ENCODE measurements around the gene TBC1D9B.

Gene TBC1D9B

GRCh38 chr5:179824745-179825112 is 83.0 kb downstream of the TBC1D9B start:
- POLR2A ChIA-PET: no interaction called here
- H3K4me3 ChIP-seq (ENCODE audit: low read depth, low read length): no peak overlapping the region
- CTCF ChIA-PET: interaction anchor here (0.7 to 1.6 kb wide), 2 partner anchors 13 to 43 kb away, joined by 3 to 5 read pairs; no protein-coding TSS in a partner anchor
- DNase-seq (ENCODE audit: low read depth, low spot score): no peak
- no peak for TF ChIP-seq CTCF (IDR thresholded peaks at IDR 0.05; ENCODE audit: insufficient read depth, low read length, missing control alignments)

DNA sequence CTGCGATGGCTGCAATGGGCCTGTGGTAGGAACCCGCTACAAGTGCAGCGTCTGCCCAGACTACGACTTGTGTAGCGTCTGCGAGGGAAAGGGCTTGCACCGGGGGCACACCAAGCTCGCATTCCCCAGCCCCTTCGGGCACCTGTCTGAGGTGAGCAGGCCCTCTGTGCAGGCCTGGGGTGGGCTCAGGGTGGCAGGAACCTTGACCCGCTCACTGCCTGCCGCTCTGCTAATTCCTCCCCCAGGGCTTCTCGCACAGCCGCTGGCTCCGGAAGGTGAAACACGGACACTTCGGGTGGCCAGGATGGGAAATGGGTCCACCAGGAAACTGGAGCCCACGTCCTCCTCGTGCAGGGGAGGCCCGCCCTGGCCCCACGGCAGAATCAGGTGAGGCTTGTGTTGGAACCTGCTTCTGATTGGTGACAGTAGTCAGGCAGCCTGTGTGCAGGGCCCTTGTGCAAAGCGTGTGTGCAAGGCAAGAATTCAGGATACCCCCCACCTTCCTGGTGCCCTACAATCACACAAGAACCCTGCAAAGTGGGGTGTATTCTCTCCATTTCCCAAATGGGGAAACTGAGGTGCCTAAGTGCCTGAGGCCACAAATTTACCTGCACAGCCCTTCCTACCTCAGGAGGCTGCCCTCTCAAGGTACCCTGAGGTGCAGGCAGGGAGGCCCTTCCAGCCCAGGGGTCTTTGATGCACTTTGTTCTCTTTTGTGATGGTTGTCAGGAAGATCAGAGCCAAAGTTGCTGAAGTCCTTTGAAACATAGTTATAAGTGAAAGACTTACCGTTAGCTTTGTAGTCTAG is 83.6 kb downstream of the TBC1D9B start:
- no peak overlapping the region for H3K4me3 ChIP-seq (ENCODE audit: low read depth, low read length)
- POLR2A ChIA-PET: interaction anchor here (1.1 kb wide), 1 partner anchor 28 kb away, joined by 3 read pairs; no protein-coding TSS in a partner anchor
- CTCF ChIA-PET: interaction anchor here (0.7 kb wide), 1 partner anchor 44 kb away, joined by 3 read pairs; no protein-coding TSS in a partner anchor
- no peak for TF ChIP-seq CTCF (IDR thresholded peaks at IDR 0.05; ENCODE audit: insufficient read depth, low read length, missing control alignments)
- no peak for DNase-seq (ENCODE audit: low read depth, low spot score)

- DNase-seq (ENCODE audit: low read depth, low spot score): no peak
- H3K4me3 ChIP-seq (ENCODE audit: low read depth, low read length): peak overlapping the region; percentile 86
- ChIA-PET CTCF (interaction anchor here (0.6 to 1.8 kb wide), 3 partner anchors 15 to 26 kb away, joined by 3 to 6 read pairs (median 5); no protein-coding TSS in a partner anchor), POLR2A (interaction anchor here (0.6 to 1.8 kb wide), 5 partner anchors 10 to 27 kb away, joined by 3 to 6 read pairs (median 3); no protein-coding TSS in a partner anchor)
- no peak for TF ChIP-seq CTCF (IDR thresholded peaks at IDR 0.05; ENCODE audit: insufficient read depth, low read length, missing control alignments)
Measured at GRCh38 chr5:179822444-179822990, 85.2 kb downstream of the TBC1D9B start.

GRCh38 chr5:179822059-179822432 is 85.7 kb downstream of the TBC1D9B start:
- no peak for DNase-seq (ENCODE audit: low read depth, low spot score)
- peak overlapping the region; percentile 86 for H3K4me3 ChIP-seq (ENCODE audit: low read depth, low read length)
- CTCF ChIA-PET: interaction anchor here (0.9 to 1.8 kb wide), 2 partner anchors 15 to 25 kb away, joined by 5 to 6 read pairs; no protein-coding TSS in a partner anchor
- no peak for TF ChIP-seq CTCF (IDR thresholded peaks at IDR 0.05; ENCODE audit: insufficient read depth, low read length, missing control alignments)
- POLR2A ChIA-PET: interaction anchor here (0.6 to 1.8 kb wide), 4 partner anchors 11 to 25 kb away, joined by 3 to 6 read pairs (median 3); no protein-coding TSS in a partner anchor

DNA sequence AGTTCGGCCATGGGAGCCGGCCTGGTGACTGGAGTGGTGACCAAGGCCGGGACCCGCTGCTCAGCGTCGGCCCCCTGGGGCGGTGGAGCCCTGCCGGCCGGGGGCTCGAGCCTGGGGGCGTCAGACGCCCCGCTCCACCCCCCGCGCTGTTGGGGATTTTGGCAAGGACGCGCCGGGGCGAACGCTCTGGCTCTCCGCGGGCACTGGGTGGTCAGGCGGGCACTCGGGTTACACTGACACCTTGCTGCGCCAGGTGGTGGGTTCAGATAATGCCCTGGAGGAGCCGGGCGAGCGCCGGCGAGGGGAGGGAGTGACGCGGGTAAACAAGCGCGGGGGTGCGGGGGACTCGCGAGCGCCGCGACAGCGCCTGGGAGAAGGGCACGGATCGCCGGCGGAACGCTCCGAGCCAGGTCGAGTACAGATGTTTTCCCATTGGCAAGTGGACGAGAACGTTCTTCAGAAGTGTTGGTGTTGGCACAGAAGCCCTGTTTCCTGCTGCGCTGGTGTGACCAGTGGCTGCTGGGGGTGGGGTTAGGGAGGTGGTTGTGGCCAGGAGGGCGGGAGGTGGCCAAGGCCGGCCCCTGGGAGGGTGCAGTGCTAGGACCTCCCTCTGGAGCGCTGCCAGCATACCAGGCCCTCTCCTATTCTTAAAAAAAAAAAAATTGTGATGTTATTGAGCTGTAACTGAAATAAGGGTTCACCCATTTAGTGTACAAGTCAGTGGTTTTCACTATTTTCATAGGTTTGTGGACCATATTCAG is 86.2 kb downstream of the TBC1D9B start:
- DNase-seq (ENCODE audit: low read depth, low spot score): peak; percentile 60
- ChIA-PET POLR2A (interaction anchor here (0.6 to 2.6 kb wide), 9 partner anchors 10 to 59 kb away, joined by 3 to 15 read pairs (median 6); partner anchors contain the start of gene MGAT4B), CTCF (interaction anchor here (0.9 to 1.8 kb wide), 2 partner anchors 16 to 25 kb away, joined by 5 to 6 read pairs; no protein-coding TSS in a partner anchor)
- peak overlapping the region; percentile 86 for H3K4me3 ChIP-seq (ENCODE audit: low read depth, low read length)
- no peak for TF ChIP-seq CTCF (IDR thresholded peaks at IDR 0.05; ENCODE audit: insufficient read depth, low read length, missing control alignments)

Data from AG04449 (cell line).